ENCODE data around the gene CAPZB. TPM values are rescaled to one million over a fixed set of nuclear protein-coding genes. Genes with fewer than 3 reads are reported as not detected.

CAPZB gene
- total RNA-seq, 1 donor: 183 TPM

DNA sequence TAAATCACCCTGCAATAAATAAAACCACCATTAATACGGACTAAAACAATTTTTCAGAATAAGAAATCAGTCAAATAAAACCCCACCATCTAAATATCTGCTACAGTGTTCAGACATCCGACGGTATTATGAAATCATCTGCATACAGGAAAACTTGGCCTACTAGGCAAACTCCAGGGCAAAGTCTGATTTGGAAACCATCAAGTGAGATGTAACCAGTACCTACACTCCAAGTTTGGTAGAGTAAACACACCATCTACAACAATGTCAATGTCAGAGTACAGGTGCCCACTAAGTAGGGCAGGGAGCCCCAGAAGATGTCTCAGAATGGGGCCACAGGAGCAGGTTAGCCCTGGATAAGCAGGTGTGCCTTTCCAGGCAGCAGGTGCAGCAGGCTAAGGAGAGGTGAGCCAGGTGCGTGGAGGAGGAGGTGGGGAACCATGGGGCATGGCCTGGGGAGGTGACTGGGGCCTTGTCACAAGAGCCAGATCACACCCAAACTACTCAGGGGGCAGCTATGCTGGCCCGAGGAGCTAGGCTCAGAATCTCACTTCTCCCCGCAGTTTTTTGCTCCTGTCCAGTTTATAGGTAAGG is 59.6 kb downstream of the CAPZB start:
- no peak for DNase-seq (ENCODE audit: low read depth)
- TF ChIP-seq, protein P1, sequence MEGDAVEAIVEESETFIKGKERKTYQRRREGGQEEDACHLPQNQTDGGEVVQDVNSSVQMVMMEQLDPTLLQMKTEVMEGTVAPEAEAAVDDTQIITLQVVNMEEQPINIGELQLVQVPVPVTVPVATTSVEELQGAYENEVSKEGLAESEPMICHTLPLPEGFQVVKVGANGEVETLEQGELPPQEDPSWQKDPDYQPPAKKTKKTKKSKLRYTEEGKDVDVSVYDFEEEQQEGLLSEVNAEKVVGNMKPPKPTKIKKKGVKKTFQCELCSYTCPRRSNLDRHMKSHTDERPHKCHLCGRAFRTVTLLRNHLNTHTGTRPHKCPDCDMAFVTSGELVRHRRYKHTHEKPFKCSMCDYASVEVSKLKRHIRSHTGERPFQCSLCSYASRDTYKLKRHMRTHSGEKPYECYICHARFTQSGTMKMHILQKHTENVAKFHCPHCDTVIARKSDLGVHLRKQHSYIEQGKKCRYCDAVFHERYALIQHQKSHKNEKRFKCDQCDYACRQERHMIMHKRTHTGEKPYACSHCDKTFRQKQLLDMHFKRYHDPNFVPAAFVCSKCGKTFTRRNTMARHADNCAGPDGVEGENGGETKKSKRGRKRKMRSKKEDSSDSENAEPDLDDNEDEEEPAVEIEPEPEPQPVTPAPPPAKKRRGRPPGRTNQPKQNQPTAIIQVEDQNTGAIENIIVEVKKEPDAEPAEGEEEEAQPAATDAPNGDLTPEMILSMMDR (IDR thresholded peaks at IDR 0.05; ENCODE audit: insufficient read depth, low read depth, low read length): no peak
- no peak overlapping the region for H3K4me3 ChIP-seq (ENCODE audit: low read depth, low read length)

- H3K4me3 ChIP-seq (ENCODE audit: low read depth, low read length): no peak overlapping the region
- TF ChIP-seq, protein P1 (IDR thresholded peaks at IDR 0.05; ENCODE audit: insufficient read depth, low read depth, low read length): no peak
- DNase-seq (ENCODE audit: low read depth): no peak
These were observed 60.4 kb downstream of the CAPZB start for GRCh38 chr1:19424651-19425570.

DNA sequence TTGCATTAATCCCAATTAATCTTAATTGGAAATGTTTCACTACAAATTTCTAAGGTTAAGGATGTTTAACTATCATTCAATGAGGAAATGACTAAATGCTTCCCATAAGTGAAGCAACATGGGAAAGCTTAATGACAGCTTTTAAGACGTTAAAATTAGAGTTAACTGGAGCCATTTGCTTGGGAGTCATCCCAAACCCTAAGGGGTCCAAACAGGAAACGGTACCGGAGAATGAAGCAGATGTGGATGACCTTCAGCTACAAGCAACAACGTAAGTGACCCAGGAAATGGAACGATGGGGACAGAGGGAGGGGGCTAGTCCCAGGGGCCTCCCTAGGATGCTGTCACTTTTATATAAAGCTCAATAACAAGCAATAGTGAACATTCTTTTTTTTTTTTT is 62.2 kb downstream of the CAPZB start:
- no peak for DNase-seq (ENCODE audit: low read depth)
- no peak overlapping the region for H3K4me3 ChIP-seq (ENCODE audit: low read depth, low read length)
- TF ChIP-seq, protein P1 (IDR thresholded peaks at IDR 0.05; ENCODE audit: insufficient read depth, low read depth, low read length): no peak

DNA sequence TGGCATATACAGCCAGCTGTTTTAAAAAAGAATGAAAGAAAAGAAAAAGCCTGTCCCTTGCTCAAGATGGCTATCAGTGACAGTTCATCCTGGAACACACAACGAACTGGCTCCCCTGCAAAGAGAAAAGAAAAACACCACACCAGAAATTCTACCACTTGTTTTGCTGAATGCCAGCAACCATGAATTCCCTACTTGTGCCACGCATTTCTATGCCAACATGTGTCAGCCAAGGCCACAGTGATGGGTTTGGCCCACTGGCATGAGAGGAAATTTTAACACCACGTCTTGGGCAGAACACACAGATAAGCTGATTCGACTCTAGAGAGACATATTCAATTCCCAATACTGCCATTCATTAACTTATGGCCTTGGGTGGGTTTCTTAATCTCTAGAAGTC is 64.0 kb downstream of the CAPZB start:
- DNase-seq (ENCODE audit: low read depth): no peak
- TF ChIP-seq, protein P1 (IDR thresholded peaks at IDR 0.05; ENCODE audit: insufficient read depth, low read depth, low read length): no peak
- no peak overlapping the region for H3K4me3 ChIP-seq (ENCODE audit: low read depth, low read length)

GRCh38 chr1:19420606-19421005 is 64.7 kb downstream of the CAPZB start:
- no peak for DNase-seq (ENCODE audit: low read depth)
- H3K4me3 ChIP-seq (ENCODE audit: low read depth, low read length): no peak overlapping the region
- TF ChIP-seq, protein P1 (IDR thresholded peaks at IDR 0.05; ENCODE audit: insufficient read depth, low read depth, low read length): no peak

DNA sequence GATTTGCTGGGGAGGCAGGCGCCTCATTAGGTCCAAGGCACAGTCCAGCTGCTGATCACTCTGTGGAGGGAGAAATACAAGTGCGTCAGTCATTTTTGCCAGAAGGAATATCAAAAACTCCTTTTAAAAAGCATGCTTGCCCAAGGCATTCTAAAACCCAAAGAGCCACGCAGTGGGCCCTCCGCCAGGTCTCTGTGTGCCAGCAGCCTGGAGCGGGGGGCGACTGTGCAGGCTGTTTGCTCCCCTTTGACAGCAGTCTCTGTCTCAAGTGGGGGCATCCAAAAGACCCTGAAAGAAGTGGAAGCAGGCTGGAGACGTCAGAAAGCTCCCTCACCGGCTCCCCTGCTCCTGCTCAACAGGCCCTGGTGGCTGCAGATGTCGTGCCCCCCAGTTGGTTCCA is 65.6 kb downstream of the CAPZB start:
- DNase-seq (ENCODE audit: low read depth): no peak
- no peak overlapping the region for H3K4me3 ChIP-seq (ENCODE audit: low read depth, low read length)
- TF ChIP-seq, protein P1 (IDR thresholded peaks at IDR 0.05; ENCODE audit: insufficient read depth, low read depth, low read length): no peak
